ENCODE data around the gene ADAM12.

DNA sequence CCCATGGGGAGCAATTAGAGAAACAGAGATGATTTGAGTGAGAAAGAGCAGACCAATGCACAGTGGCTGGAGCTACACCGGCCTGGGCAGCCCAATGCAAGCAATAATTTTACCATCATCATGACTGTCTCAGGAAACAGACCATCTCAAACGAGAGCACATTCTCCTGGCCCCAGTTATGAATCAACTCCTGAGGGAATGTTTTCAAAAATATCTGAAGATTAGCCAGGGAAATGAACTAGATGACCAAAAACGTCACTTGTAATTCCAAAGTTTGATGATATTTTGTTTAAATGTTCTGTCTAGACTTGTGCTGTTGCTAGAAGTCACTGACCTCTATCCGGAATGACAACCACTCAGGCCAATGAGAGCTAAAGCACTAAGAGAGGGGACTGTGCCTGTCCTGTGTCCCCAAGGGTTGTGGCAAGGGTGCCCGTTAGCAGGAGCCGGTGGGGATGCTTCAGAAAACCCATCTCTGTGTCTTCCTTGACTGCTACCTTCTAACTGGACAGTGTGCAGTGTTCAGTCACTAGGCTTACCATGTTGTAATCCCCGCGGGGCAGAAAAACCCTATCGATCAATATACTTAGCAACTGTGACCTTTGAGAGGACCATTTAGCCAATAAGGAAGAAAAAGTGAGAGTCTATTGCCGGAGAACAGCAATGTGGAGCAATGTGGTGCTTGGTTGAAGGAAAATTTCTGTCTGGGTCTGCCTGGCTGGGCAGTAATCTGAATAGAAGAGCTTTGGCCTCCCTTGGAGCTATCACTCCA, 202.4 kb downstream of the ADAM12 start:
- TF ChIP-seq POLR2A (IDR thresholded peaks at IDR 0.05), result no peak
- TF ChIP-seq, protein P1, sequence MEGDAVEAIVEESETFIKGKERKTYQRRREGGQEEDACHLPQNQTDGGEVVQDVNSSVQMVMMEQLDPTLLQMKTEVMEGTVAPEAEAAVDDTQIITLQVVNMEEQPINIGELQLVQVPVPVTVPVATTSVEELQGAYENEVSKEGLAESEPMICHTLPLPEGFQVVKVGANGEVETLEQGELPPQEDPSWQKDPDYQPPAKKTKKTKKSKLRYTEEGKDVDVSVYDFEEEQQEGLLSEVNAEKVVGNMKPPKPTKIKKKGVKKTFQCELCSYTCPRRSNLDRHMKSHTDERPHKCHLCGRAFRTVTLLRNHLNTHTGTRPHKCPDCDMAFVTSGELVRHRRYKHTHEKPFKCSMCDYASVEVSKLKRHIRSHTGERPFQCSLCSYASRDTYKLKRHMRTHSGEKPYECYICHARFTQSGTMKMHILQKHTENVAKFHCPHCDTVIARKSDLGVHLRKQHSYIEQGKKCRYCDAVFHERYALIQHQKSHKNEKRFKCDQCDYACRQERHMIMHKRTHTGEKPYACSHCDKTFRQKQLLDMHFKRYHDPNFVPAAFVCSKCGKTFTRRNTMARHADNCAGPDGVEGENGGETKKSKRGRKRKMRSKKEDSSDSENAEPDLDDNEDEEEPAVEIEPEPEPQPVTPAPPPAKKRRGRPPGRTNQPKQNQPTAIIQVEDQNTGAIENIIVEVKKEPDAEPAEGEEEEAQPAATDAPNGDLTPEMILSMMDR (IDR thresholded peaks at IDR 0.05), result no peak
